Adrenal gland (tissue), 12 donors: ENCODE data around the gene SETD2. TPM values are rescaled to one million over a fixed set of nuclear protein-coding genes. Genes with fewer than 3 reads are reported as not detected.

ENCODE experiments used
- DNase-seq, 7 donors: peaks; one replicate each; pipeline ENCODE4 v3.0.0-alpha.2; 2019 to 2020
- H3K27ac ChIP-seq, 5 donors: fragments of 200-600 bp; sonication (generic) in 4 of 5; 1 replicate in 3 of 5; 2 replicates in 2 of 5; pipeline versions ENCODE4 v1.5.1 to v1.8.0; 2016 to 2020; ENCODE audit warnings: mild to moderate bottlenecking in 1 of 5
- H3K27me3 ChIP-seq: fragments of 200-600 bp; 2 replicates; pipeline ENCODE4 v1.8.0; 2021
- H3K36me3 ChIP-seq, 2 donors: fragments of 200-600 bp; replicated peaks in 1 of 2; 1 replicate in 1 of 2; 2 replicates in 1 of 2; pipeline versions ENCODE4 v1.5.1 to v1.8.0; 2018 to 2022
- H3K4me1 ChIP-seq, 2 donors: fragments of 200-600 bp; replicated peaks in 1 of 2; 1 replicate in 1 of 2; 2 replicates in 1 of 2; pipeline versions ENCODE4 v1.5.1 to v1.8.0; 2018 to 2021
- H3K4me3 ChIP-seq, 4 donors: fragments of 200-600 bp; sonication (generic) in 3 of 4; one replicate each; pipeline ENCODE4 v1.5.1; 2016 to 2018
- H3K9me3 ChIP-seq, 3 donors: fragments of 200-600 bp; sonication (generic) in 1 of 3; replicated peaks in 1 of 3; 1 replicate in 2 of 3; 2 replicates in 1 of 3; pipeline versions ENCODE4 v1.5.1 to v1.8.0; 2016 to 2021
- POLR2A ChIP-seq, 2 donors: fragments of 450-650 bp; IDR thresholded peaks; one replicate each; pipeline ENCODE4 v1.6.1; 2017; ENCODE audit warnings: antibody characterized with exemption in 2 of 2, mild to moderate bottlenecking in 2 of 2, moderate library complexity in 1 of 2
- WGBS, 4 donors: extraction: QIAGEN DNeasy Blood & Tissue Kit in 2 of 4; methylation state at CpG; one replicate each; pipeline versions ENCODE4 v1.1.5 to v1.1.7; 2013 to 2017; 5-methylcytosine and 5-hydroxymethylcytosine counted together
- intact Hi-C, 2 donors: fragments of 100-400 bp; cut with DNase I; formaldehyde crosslinking; loops; one replicate each; pipeline versions ENCODE4 v1.14.1 to v1.15.0; 2022 to 2023
- polyA plus RNA-seq, 3 donors: library from polyadenylated mRNA; stranded (reverse); fragments of 200-250 nt in 2 of 3; fragments of 350-450 nt in 1 of 3; fragmentation: Illumina TruSeq in 1 of 3; extraction: RNeasy Lipid Tissue Mini Kit (QIAGEN cat#74804) in 1 of 3; gene quantifications; one replicate each; pipeline ENCODE4 v1.2.3, GENCODE V29; 2013 to 2014
- total RNA-seq, 9 donors: library from RNA; depleted of rRNA in 4 of 9; stranded (reverse); fragments of >200 nt in 4 of 9; fragments of 120-200 nt in 1 of 9; fragmentation: NEBNext Ultra II Directional in 1 of 9; extraction: Animal tissue kit (Norgen Biotek cat#: 25700) in 1 of 9; gene quantifications; one replicate each; pipeline versions ENCODE4 v1.1.0 to v1.2.4, GENCODE V29; 2013 to 2023
- TF ChIP-seq, protein P1 (sequence below), 6 experiments: fragments of 450-650 bp in 4 of 6; fragments of 200-600 bp in 2 of 6; sonication (generic) in 1 of 6; IDR thresholded peaks; 1 replicate in 5 of 6; 2 replicates in 1 of 6; pipeline versions ENCODE4 v1.5.1 to v1.8.0; 2016 to 2021; ENCODE audit warnings: antibody characterized with exemption in 6 of 6, mild to moderate bottlenecking in 2 of 6, moderate library complexity in 1 of 6
- donor health status: healthy with polysubstance abuse.
- donor health status: Bipolar disorder and iron deficiency.
- donor health status: DM: yes; HTN: yes; CAD: no.
- donor health status: DM: no; HTN: no; CAD: no.
- donor health status: DM: no; HTN: no; CAD: no.
- donor health status: DM: yes; HTN: yes; CAD: no.

Gene SETD2
- total and polyA plus RNA-seq, 12 donors: 12.6 to 58.9 (median 39.1) TPM

DNA sequence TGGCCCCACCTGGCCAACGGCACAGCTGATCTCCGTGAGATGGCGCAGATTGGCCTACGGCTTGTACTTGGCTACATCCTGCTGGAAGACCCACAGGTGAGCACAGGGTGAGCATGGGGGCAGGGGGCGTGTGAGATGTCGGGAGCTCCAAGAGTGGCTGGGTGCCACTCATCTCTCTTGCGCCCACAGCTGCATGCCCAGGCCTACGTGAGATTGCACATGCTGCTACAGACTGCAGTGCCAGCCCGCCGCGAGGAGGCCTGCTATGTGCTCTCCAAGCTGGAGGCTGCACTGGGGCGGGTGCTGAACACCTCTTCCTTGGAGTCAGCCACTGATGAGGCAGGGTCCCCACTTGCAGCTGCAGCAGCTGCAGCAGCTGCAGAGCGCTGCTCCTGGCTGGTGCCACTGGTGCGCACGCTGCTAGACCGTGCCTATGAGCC, 162.2 kb downstream of the SETD2 start:
- no peaks in the 10 kb centered on the region for H3K27me3 ChIP-seq
- peaks cover 0 to 8% of the 10 kb centered on the region in 2 donors for H3K4me1 ChIP-seq
- H3K27ac ChIP-seq: no peak overlapping the region
- intact Hi-C loops: loop anchor here (10.0 kb wide), 2 partner anchors 297 to 323 kb away; partner anchors contain the start of gene TMIE (in 1 of the 2)
- TF ChIP-seq, protein P1, sequence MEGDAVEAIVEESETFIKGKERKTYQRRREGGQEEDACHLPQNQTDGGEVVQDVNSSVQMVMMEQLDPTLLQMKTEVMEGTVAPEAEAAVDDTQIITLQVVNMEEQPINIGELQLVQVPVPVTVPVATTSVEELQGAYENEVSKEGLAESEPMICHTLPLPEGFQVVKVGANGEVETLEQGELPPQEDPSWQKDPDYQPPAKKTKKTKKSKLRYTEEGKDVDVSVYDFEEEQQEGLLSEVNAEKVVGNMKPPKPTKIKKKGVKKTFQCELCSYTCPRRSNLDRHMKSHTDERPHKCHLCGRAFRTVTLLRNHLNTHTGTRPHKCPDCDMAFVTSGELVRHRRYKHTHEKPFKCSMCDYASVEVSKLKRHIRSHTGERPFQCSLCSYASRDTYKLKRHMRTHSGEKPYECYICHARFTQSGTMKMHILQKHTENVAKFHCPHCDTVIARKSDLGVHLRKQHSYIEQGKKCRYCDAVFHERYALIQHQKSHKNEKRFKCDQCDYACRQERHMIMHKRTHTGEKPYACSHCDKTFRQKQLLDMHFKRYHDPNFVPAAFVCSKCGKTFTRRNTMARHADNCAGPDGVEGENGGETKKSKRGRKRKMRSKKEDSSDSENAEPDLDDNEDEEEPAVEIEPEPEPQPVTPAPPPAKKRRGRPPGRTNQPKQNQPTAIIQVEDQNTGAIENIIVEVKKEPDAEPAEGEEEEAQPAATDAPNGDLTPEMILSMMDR (IDR thresholded peaks at IDR 0.05): no peak
- TF ChIP-seq POLR2A (IDR thresholded peaks at IDR 0.05): no peak
- H3K9me3 ChIP-seq: no peaks in the 10 kb centered on the region
- peak in 2 of 7 donors; percentile 4 to 13 for DNase-seq
- no peak overlapping the region for H3K4me3 ChIP-seq
- WGBS, 4 donors: 95 to 100% (median 98%) methylated on average over 7 to 16 of the region's 16 CpGs
- peaks cover 0 to 45% of the 10 kb centered on the region in 2 donors for H3K36me3 ChIP-seq

DNA sequence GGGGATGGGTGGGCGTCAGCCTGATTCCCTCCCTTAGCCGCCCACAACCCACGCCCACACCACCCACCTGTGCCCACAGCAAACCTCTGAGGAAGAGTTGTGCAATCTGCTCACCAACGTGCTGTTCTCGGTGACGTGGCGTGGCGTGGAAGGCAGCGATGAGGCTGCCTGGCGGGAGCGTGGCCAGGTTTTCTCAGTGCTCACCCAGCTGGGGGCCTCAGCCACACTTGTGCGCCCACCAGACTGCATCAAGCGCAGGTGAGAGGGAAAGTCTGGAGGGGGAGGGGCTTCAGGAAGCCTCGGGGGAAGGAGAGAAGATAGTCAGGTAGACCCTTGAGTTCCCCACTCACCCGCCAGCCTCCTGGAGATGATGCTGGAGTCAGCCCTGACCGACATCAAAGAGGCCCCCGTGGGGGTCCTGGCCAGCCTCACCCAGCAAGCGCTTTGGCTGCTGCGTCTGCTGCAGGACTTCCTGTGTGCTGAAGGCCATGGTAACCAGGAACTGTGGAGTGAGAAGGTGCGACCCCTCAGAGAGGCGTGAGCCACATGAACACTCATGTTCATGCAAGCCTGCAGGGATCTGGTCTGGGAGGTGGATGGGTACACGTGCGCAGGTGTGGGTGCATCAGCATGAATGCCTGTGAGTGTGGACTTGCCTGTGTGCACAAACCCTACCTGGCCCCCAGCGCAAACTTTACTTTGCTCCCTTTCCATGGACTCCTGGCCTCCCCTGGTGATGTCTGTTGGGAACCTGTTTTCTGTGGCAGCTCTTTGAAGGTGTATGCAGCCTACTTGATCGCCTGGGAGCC, 162.8 kb downstream of the SETD2 start:
- Histone ChIP-seq H3K27me3 (no peaks in the 10 kb centered on the region), H3K9me3 (no peaks in the 10 kb centered on the region), H3K36me3 (peaks cover 0 to 41% of the 10 kb centered on the region in 2 donors), H3K4me3 (no peak overlapping the region), H3K4me1 (peaks cover 0 to 8% of the 10 kb centered on the region in 2 donors), H3K27ac (no peak overlapping the region)
- DNase-seq: no peak
- intact Hi-C loops: loop anchor here (10.0 kb wide), 2 partner anchors 296 to 324 kb away; partner anchors contain the start of gene TMIE (in 1 of the 2)
- WGBS, 4 donors: 85 to 90% (median 88%) methylated on average over 16 to 25 of the region's 25 CpGs
- no peak for TF ChIP-seq POLR2A (IDR thresholded peaks at IDR 0.05)
- TF ChIP-seq, protein P1 (IDR thresholded peaks at IDR 0.05): no peak

DNA sequence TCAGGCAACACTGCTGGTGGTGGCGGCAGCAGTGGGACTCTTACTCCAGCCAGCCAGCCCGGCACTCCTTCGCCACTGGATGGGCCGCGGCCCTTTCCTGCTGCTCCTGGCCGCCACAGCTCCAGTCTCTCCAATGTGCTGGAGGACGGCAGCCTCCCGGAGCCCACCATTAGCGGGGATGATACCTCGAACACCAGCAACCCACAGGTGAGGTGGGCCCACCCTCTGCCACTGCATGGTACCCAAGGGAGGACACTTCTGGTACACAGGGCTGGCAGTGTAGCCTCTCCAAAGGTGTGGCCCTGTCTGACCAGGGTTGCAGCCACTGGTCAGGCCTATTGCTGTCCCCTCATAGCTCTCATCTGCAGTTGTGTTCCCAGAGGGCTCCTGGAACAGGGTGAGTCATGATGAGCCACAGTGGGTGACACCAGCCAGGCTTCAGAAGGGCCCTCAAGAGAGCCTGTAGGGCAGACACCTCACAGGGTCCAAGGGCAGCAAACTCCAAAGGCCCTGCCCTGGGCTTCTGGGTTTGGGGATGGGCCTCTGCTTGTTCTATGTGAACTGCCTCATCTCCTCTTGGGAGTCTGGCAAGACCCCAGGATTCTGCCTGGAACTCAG, 163.6 kb downstream of the SETD2 start:
- intact Hi-C loops: loop anchor here (10.0 kb wide), 2 partner anchors 296 to 324 kb away; partner anchors contain the start of gene TMIE (in 1 of the 2)
- Histone ChIP-seq H3K27ac (no peak overlapping the region), H3K9me3 (no peaks in the 10 kb centered on the region), H3K27me3 (no peaks in the 10 kb centered on the region), H3K4me3 (no peak overlapping the region), H3K4me1 (peaks cover 0 to 8% of the 10 kb centered on the region in 2 donors), H3K36me3 (peaks cover 0 to 35% of the 10 kb centered on the region in 2 donors)
- 96 to 100% (median 98%) methylated on average over 5 to 10 of the region's 10 CpGs; no CpG with 5 or more reads in 1 of the 4 donors for WGBS, 4 donors
- peak in 5 of 7 donors; percentile 55 to 73 (median 62) for DNase-seq
- TF ChIP-seq POLR2A (IDR thresholded peaks at IDR 0.05): no peak
- TF ChIP-seq, protein P1 (IDR thresholded peaks at IDR 0.05): no peak
